ENCODE results near the gene SHD. TPM values are rescaled to one million over a fixed set of nuclear protein-coding genes. Genes with fewer than 3 reads are reported as not detected.
A peak's percentile ranks its signal among the peaks of the same experiment; 100 is the strongest.

Gene SHD
- total RNA-seq, 1 experiment from 2014 or later = 0.12 TPM

GRCh38 chr19:4298810-4299550, 19.9 kb downstream of the SHD start:
- DNase-seq (ENCODE audit: low read depth) = no peak

GRCh38 chr19:4300589-4300988, 21.5 kb downstream of the SHD start:
- DNase-seq (ENCODE audit: low read depth) = no peak

- DNase-seq (ENCODE audit: low read depth) = no peak
Measured at GRCh38 chr19:4301590-4302242, 22.6 kb downstream of the SHD start.

- no peak for DNase-seq (ENCODE audit: low read depth)
Measured at GRCh38 chr19:4302243-4302640, 23.2 kb downstream of the SHD start, which contains the start of gene TMIGD2. Gene TMIGD2, minus strand, starts transcription at chr19:4302389. Its CDS starts 4 bp downstream, at chr19:4302385.

- no peak for DNase-seq (ENCODE audit: low read depth)
Measured at GRCh38 chr19:4303819-4304537, 24.9 kb downstream of the SHD start.

- peak; percentile 62 for DNase-seq (ENCODE audit: low read depth)
Measured at GRCh38 chr19:4304538-4305256, 25.6 kb downstream of the SHD start, which contains the start of gene FSD1. Gene FSD1, plus strand, starts transcription at chr19:4304598. Its CDS starts 149 bp downstream, at chr19:4304747.

- DNase-seq (ENCODE audit: low read depth) = no peak
Measured at GRCh38 chr19:4305257-4305612, 26.2 kb downstream of the SHD start.

- DNase-seq (ENCODE audit: low read depth) = no peak
Measured at GRCh38 chr19:4305659-4306058, 26.6 kb downstream of the SHD start.

GRCh38 chr19:4310247-4311121, 31.4 kb downstream of the SHD start:
- DNase-seq (ENCODE audit: low read depth) = peak; percentile 65

- DNase-seq (ENCODE audit: low read depth) = peak; percentile 25
Measured at GRCh38 chr19:4313847-4314490, 34.9 kb downstream of the SHD start.

GRCh38 chr19:4316956-4317355, 37.9 kb downstream of the SHD start:
- no peak for DNase-seq (ENCODE audit: low read depth)

GRCh38 chr19:4318460-4318859, 39.4 kb downstream of the SHD start:
- no peak for DNase-seq (ENCODE audit: low read depth)

GRCh38 chr19:4319067-4319718, 40.1 kb downstream of the SHD start:
- no peak for DNase-seq (ENCODE audit: low read depth)

GRCh38 chr19:4320419-4320818, 41.4 kb downstream of the SHD start:
- DNase-seq (ENCODE audit: low read depth) = no peak

GRCh38 chr19:4322942-4323665, 44.0 kb downstream of the SHD start:
- peak; percentile 35 for DNase-seq (ENCODE audit: low read depth)

GRCh38 chr19:4323692-4324091, 44.6 kb downstream of the SHD start:
- no peak for DNase-seq (ENCODE audit: low read depth)

- no peak for DNase-seq (ENCODE audit: low read depth)
Measured at GRCh38 chr19:4324228-4324627, 45.2 kb downstream of the SHD start.

GRCh38 chr19:4326215-4326836, 47.3 kb downstream of the SHD start:
- no peak for DNase-seq (ENCODE audit: low read depth)

GRCh38 chr19:4326837-4327251, 47.8 kb downstream of the SHD start:
- DNase-seq (ENCODE audit: low read depth) = no peak
